NCI-H510A treated with DMSO at 0.1 percent for 48 hours (cell line): Measurements from ENCODE around the gene COQ9.

Experiments used
- DNase-seq: peaks from one replicate; lab custom pipeline; 2025; lab: John Stamatoyannopoulos, UW

Gene COQ9

DNA sequence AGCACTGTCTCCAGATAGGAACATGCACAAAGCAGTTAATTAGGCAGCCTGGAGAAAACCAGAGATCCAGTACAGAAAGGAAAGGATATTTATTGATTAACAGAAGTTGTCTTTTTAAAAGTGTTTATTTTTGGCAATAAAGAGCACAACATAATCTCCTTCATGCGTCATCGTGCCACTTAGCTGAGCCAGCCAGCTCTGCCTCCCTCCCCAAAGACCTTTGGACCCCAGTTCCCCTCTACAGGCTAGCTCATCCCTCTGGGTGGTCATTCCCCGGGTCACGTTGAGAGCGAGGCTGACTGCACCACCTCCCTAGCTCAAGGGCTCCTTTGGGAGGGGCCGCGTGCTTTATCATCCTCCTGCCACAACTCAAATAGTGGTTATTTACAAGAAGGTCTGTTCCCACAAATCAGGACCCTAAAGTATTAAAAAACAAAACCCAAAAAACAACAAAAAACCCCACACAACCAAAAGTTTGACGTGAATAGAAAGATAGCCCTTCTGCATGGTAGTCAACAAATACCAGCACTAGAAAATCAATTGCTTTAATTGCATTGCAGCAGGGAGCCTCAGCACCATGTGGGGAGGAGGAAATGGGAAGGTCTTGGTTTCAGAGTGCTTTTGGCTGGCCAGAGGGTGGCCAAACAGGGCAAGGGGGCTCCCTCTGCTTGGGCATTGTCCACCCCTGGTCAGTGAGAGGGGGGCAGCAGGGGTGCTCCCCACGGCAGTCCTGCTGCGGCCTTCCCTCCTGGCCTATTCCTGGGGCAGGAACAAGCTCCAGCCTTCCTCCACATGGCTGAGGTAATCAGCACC is 24.8 kb downstream of the COQ9 start:
- DNase-seq: no peak

DNA sequence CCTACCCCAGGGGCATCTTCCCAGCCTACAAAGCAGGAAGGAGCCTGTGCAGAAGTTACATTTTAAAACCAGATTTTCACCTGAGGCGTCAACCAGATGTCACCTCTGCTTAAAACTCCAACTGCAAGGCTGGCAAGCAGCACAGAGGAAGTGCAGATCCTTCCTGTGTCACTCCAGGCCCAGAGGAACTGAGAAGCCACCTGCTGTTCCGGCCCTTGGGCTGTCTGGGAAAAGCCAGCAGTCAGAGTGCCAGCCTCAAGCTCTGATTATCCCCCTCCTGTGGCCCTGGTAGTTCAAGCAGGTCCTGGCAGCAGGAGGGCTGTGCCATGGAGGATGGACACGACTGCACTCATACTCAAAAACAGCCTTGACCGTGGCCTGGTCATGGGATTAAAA is 25.4 kb downstream of the COQ9 start:
- DNase-seq: no peak

DNA sequence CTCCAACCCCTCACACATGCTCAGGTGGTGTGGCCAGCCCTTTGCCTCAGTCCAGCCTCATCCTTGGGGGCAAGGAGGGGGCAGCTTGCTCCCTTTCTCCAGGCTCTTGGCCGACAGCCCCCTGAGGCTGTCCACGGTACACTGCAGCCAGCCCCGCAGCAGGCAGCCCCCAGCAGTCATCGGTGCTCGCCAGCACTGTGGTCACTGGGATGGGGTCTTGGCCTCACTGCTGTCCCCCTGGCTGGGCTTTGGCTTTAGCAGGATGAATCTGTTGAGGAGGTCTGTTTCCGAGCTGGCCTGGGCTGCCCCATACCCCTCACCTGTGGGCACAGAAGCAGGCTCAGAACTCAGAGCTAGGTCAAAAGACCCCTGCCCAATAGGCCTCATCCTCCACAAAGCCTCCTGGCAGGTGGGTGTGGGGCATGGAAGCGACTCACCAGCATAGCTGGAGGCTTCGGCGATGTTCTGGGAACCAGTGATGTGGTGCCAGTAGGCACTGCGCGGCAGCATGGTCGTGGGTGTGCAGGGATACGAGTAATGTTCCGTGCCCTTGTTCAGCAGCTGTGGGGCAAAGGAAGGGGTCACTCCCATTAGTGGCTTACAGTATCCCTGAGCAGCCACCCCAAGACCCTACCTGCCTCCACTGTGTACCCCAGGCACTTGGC is 26.0 kb downstream of the COQ9 start:
- DNase-seq: no peak

DNA sequence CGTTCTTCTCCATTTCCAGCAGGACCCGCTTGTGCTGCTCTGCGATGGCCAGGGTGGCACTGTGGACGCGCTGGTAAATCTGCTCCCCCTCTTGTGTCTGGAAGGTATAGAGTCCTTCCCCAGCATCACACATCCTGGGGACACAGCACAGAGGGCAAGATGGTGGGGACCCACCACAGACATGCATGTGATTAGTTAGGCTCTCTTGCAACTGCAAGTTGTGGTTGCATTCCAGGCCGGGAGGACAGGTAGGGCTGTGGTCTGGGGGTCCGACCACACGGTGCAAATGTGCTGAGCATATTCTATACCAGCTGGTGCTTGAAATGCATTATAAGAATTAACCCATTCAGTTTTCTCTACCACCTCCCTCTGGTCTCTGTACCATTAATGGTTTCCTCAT is 26.6 kb downstream of the COQ9 start:
- no peak for DNase-seq

DNA sequence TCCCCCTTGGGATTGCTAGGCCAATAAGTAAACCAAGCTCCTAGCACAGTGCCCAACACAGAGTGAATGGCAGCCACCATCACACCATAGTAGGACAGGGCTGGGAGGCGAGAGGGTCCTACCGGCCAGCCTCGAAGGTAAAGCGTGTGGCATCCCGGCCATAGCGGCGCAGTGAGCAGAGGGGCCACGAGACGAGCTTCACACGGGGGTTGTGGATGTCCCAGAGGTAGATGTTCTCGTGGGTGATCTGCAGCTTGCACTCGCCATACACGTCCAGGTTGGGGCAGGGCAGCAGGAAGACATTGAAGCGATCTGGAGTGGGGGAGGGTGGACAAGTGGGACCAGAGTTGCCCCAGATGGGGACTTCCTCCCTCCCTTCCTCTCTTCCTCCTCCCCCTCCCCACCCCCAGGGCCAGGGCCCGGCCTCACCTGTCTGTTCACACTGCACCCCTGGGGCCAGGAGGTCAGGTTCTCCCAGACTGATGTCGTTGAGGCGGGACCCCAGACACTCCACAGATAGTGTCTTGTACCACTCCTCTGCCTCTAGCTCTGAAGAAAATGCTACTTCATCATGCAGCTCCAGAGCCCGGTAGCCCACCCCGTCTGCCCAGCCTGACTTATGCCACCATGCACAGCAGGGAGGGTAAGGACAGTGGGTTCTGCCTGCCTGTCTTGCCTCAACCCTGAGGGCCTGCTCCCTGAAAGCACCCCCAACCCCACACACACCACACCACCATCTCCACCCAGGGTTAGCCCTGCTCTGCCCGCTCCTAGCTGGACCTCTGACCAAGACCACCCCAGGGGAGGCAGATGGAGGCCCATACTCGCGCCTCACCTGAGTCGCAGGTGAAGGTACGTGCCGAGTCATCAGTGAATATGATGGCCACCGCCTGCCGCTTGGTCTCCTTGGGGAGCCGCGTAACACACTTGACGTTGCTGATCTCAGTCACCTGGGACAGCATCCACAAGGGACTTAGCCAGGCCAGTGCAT is 27.7 kb downstream of the COQ9 start:
- DNase-seq: no peak

DNA sequence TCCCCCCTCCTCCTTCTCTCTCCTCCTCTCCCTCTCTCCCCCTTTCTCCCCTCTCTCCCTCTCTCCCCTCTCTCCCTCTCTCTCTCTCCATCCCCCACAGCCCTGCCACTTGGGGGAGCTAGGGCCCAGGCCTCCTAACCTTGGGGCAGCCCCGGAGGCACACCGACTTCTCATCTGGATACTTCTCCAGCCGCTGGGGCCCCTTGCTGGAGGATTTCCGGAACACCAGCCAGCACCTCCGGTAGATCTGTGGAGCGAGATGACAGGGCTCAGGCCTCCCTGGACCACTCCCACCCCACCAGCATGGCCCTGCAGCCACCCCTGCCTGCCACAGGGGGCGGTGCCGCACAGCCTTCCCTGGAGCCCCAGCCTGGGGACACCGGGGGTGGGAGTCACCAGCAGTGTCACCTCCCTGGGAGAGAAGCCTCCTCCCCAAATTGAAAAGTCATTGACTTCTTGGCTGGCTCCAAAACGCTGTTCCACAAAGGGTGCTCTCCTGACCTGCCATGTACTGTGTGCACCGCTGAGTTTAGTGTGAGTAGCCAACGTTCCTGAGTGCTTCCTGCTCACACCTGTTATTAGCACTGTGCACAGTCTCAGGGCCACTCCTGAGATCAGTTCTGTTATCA is 28.5 kb downstream of the COQ9 start:
- DNase-seq: peak; percentile 77

DNA sequence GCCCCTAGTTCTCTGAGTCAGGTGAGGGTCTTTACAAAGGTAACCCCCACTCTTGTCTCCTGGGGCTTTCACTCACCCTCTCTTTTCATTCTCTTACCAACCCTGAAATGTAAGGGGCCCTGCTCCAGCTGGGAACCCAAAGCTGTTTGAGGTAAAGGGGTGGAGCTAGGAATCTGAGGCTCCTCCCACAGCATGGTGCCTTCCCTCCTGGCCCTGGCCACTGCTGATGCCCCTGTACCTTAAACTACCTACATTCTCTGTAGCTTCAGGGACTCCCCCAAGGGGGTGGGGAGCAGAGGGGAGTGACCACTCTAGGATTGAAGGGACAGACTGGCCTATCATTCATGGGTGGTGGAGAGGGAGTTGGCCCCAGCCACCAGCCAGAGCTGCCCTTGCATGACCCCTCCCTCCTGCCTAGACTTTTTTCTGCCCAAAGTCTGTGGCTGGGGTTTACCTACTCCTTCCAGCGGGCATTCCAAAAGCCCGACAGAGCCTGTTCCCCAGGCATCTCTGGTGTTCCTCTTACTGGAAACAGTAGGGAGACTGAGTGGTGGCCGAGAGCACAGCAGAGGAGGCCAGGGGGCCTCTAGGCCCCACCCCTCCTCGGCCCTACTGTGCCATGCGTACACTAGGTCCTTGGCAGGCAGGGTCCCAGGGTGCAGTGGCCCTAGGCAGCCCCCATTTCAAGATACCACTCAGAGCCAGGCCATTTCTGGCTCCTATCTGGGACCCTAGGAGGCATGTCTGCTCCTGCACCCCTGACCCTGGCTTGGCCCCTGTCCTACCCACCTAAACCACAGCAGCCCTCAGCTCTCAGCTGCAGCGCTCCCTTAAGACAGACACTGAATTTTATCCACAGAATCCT is 29.5 kb downstream of the COQ9 start:
- DNase-seq: no peak

DNA sequence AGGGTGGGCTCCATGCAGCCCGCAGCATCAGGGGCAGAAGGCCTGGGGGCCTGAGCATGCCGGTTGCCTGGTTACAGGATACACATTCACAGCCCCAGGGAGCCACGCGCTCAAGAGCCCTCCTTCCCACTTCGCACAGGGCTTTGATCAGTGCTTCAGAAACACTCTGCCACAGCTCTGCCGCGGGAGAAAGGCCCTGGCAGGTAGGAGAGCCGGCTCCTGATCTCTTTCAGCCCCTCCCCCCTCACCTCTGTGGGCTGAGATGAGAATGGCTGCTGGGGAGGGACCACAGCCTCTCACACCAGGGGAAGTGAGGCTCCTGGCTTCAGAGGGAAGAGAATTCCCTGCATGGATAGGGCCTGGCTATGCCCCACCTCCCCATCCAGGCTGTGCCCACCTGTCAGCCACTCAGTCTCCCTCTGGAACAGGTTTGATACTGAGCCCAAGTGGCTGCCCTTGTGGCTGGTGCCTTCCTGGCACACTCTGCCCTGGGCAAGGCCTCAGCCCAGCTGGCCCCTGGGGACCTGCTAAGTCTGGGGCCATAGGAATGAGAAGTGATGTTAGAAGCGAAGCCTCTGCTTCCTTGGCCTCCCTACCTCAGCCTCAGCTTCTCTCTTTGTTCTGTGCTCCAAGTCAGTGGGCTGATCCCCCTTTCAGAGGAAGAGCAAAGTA is 30.4 kb downstream of the COQ9 start:
- DNase-seq: no peak

DNA sequence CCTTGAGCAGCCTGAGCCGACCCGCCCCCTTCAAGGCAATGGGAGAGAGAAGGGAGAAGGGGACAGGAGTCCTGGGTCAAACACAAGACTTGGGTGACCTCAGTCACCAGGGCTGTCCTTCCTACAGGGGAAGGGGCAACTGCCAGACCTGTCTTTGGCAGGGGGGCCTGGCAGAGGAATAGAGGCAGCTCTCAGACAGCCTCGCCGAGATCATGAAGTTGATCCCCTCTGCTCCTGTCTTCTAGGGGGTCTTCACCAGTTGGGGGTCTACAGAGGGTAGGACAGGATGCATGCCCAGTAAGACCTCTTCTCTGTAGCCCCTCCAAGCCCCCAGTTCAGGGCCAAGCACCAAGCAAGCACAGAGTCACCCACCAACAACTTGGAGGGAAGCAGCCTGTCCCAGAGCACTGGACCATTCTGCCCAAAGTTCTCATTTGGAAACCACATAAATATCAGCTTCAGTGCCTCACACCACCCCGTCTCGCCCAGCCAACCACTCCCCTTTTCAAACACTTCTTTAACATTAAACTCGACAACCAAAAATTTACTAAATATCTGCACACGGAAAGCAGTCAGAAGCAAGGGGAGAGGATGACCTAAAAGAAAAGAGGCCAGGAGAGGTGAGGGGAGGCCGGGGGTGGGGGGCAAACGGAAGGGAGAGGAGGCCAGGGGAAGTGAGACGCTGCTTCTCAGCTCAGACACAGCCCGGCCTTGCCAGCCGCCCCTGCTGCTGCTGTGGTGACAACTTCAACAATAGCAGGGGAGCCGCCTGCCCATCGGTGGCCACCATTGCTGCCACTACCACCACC is 31.3 kb downstream of the COQ9 start:
- DNase-seq: no peak

DNA sequence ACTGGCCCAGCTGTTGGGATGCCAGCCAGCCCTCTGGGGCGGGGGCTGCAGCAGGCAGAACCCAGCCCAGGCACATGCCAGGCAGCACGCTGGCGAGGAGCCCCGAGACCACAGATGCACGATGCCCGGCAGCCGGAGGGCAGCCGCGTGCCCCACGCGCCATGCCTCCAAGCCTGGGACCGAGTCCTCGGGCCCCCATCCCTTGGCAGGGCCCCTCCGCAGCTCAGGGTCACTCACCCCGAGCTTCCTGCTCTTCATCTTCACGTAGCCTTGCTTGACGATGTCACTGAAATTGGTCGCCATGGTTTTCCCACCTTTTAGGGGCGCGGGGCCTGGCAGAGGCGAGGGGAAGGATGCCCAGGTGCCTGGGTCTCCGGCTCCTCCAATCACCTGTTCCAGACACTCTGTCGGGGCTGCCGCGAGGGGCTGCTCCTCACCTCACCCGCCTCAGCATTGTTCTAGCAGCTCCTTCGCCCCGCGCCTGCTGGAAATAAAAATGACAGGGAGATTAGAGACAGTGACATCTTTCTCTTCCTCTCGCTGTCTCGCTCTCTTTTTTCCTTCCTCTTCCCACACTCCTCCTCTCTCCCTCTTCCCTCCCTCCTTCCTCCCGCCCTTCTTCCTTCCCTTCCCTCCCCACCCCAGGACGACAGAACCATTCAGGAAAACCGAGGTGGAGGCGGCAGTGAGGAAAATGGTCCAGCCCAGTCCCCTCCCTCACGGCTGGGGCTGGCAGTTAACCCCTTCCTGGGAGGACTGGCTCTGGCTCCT is 32.1 kb downstream of the COQ9 start:
- peak; percentile 61 for DNase-seq

DNA sequence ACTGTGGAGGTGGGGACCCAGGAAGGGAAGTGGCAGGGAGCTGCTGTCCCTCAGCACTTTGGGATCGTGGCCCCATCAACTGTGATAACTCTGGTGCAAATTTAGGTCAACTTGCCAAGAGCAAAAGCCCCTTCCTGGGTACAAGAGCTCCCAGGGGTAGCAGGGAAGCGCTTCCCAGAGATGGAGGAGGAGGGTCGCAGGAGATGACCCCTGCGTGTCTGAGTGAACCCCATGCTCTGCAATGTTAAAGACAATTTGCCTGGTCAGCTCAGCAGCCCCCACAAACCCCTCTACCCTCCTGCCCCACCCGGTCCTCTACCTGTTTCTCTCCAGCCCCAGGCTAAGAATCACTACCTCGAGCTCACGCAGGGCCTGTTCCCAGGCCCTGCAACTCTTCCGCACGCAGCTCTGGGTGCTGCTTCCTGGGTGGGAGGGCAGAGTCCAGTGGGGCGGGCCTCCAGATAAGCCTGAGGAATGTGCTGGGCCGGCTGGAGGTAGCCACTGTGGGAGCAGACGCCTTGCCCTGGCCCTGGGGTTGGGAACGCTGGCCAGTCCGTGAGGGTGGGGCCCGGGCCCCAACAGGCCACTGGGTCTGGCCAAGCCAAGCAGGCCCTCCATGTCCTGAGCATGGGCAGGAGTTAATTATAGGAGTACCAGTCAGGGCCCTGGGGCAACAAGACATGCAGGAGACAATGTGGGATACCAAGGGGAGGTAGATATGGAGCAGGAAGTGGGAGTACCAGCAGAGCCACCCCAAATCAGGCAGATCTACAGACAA is 32.9 kb downstream of the COQ9 start:
- DNase-seq: no peak

DNA sequence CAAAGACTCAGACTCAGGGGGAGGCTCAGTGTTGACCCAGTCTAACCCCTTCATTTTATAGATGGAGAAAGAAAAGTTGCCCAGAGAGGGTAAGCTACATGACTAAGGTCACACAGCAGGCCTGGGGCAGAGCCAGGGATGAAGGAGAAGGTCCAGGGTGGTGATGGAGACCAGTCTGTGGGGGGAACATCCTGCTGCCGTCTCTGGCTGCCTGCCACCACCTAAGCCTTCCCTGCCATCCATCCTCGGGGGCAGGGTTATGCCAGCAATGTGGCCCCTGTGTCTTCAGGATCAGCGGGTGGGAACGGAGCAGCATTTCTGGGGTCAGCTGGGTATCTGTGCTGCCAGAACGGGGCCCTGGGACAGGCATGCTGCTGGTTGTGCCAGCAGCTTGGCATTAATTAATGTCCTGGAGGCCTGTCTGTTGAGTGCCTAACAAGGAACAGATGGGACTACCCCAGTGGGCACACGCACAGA is 33.5 kb downstream of the COQ9 start:
- no peak for DNase-seq

DNA sequence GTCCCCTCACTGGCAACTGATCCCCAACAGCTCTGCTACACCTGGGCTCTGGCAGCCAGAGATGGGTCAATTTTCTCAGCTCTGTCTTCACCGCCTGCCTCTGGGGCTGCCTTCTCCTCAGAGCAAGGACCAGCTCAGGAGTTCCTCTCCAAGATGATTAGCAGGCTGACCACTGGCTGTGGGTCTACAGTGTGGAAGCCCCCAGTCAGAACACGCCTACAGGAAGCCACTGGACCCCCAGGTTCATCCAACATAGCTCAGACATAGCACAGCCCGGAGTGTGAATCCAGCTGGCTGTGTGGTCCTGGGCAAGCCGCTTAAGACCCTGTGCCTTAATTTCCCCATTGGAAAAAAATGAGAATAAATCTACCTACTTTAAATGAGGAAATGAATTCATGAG is 34.1 kb downstream of the COQ9 start:
- DNase-seq: no peak

DNA sequence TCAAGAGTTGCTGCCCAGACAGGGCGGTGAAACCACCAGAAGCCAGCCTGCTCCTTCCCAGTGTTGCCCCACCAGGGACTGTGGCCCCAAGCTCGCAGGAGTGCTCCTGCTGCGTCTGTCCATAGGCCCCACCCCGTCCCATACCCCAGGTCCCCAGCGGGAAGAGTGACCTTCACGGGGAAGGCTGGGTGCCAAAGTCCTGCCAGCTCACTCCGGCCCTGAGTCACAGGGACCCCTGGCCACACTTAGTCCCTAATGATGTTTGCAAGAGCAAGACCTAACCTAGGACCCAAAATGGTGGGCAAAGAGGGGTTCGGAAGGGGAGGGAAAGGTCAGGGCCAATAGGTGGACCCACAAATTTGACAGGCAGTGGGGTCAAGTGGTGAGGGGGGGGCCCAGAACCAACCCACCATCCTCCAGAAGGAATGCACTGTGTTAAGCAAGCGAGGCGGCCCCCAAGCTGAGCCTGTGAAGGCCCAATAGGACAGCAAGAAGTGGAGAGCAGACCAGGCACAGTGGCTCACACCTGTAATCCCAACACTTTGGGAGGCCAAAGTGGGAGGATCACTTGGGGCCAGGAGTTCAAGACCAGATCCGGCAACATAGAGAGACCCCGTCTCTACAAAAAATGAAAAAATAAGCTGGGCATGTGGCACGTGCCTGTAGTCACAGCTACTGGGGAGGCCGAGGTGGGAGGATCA is 35.7 kb downstream of the COQ9 start:
- DNase-seq: no peak

DNA sequence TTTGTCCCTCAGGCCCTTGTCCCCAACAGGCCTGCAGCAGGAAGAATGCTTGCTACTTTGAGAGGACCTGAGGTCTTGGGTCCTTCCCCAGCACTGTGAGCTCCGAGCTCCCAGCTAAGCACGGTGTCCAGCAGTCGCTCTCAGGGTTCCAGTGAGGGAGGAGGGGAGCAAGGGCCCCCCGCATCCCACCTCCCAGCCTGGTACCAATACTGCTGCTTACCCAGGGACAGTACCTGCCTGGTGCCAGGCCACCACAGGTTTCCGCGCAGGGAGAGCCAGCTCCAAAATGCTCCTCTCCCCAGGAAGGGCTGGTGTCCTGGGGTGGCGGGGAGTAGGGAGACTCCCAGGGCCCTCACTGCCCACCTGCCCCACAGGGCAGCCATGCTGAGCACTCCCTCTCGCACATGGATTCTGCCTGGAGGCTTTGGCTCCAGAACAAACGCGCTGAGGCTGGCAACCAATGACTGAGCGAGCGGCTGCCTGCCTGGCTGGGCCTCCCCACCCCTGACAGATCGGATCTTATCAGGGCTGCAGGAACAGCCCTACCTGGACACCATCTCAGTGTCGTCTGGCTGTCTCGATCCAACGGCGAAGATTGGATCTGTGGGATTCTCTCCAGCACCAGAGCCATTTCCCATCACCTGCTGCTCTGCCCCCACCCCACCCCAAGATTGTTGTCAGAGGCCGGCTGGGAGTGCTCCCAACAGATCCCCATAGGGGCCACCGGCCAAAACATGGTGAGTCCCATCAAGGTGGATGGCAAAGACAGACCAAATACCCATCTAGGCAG is 36.6 kb downstream of the COQ9 start:
- no peak for DNase-seq

DNA sequence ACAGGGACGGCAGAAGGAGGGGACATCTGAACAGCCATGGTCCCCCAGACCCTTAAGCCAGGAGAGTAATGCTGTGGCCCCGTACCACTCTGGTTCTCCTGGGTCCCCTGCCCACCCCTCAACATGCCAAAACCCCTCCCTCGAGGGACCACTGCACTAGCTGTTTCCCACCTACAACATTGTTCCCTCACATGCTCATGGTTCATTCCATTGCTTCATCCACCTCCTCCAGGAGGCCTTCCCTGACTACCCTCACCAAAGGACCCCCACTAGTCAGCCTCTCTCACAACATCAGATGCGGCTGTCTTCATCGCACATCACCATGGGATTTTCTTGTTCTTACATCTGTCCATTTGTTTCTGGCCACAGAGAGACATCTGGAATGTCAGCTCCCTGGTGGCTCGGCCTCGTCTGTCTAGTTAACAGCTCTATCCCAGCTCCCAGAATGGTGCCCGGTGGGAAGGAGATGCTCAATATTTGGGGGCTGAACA is 37.3 kb downstream of the COQ9 start:
- no peak for DNase-seq
